NCI-H1092 treated with DMSO at 0.1 percent for 48 hours (cell line): ENCODE data around the gene CLCN5.

ENCODE experiments used
- DNase-seq: peaks from one replicate; lab custom pipeline; 2025; lab: John Stamatoyannopoulos, UW

CLCN5 gene

GRCh38 chrX:50088645-50089044, 166.2 kb downstream of the CLCN5 start:
- DNase-seq, result no peak

GRCh38 chrX:50093625-50094024, 171.2 kb downstream of the CLCN5 start:
- DNase-seq, result no peak

- DNase-seq, result no peak
Measured at GRCh38 chrX:50097071-50097470, 174.7 kb downstream of the CLCN5 start.

GRCh38 chrX:50098241-50098640, 175.8 kb downstream of the CLCN5 start:
- no peak for DNase-seq

GRCh38 chrX:50098749-50099148, 176.4 kb downstream of the CLCN5 start:
- DNase-seq, result no peak

GRCh38 chrX:50099331-50099730, 176.9 kb downstream of the CLCN5 start:
- DNase-seq, result no peak

GRCh38 chrX:50100188-50100587, 177.8 kb downstream of the CLCN5 start:
- DNase-seq, result peak; percentile 18

GRCh38 chrX:50103176-50103575, 180.8 kb downstream of the CLCN5 start:
- DNase-seq, result no peak

- DNase-seq, result no peak
Measured at GRCh38 chrX:50103866-50104566, 181.6 kb downstream of the CLCN5 start.

- no peak for DNase-seq
Measured at GRCh38 chrX:50106051-50106675, 183.8 kb downstream of the CLCN5 start.

- no peak for DNase-seq
Measured at GRCh38 chrX:50107470-50107869, 185.1 kb downstream of the CLCN5 start.

GRCh38 chrX:50108264-50108663, 185.9 kb downstream of the CLCN5 start:
- DNase-seq, result no peak

GRCh38 chrX:50111742-50112141, 189.3 kb downstream of the CLCN5 start:
- no peak for DNase-seq

GRCh38 chrX:50114113-50114512, 191.7 kb downstream of the CLCN5 start:
- DNase-seq, result no peak

GRCh38 chrX:50115973-50116372, 193.6 kb downstream of the CLCN5 start:
- no peak for DNase-seq

- DNase-seq, result no peak
Measured at GRCh38 chrX:50117476-50117875, 195.1 kb downstream of the CLCN5 start.

GRCh38 chrX:50125480-50125879, 203.1 kb downstream of the CLCN5 start:
- no peak for DNase-seq

- DNase-seq, result no peak
Measured at GRCh38 chrX:50147972-50148371, 225.6 kb downstream of the CLCN5 start.
